Ecto neural progenitor cell (in vitro differentiated cells): ENCODE results near the gene PET100.

Experiments used
- DNase-seq: peaks from one replicate; pipeline ENCODE4 v3.0.0-alpha.2; 2018; ENCODE audit warnings: low spot score

Gene PET100

DNA sequence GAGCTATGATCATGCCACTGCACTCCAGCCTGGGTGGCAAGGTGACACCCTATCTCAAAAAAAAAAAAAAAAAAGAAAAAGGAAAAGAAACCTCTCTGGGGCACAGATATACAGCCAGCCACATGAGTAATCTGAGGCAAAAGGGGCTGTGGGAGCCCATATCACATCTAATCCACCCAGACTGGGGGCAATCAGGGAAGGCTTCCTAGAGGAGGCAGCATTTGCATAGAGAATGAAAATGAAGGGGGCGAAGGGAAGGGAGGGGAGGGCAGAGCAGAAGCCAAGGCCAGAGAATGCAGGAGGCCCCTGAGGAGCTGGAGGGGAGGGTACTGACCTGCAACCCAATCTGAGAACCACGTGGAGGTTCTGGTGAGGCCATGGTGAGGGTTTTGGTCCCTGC, 20.6 kb downstream of the PET100 start:
- DNase-seq, result no peak

DNA sequence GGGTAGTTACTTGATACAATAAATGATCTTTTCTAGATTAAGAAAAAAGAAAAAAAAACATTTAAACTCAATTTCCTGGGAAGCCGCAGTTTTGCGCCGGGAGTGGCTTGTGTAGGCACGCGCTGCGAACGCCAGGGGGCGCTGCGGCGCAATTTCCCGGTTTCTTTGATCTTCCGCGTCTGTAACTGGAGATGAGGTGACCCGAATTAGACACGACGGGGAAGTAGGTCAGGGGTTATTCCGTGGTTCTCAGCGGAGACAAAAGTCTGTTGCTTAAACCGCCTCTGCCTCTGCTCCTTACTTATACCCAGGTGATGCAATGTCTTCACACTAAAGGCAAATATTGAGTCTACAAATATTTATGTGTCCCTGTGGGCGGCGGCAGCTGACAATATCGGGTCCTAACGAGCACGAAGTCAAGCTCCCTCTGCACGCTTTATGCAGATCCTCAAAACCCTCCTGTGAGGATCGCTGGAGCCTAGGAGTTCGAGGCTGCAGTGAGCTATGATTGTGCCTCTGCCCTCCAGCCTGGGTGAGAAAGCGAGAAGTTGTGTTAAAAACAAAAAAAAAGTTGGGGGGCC, 22.6 kb downstream of the PET100 start:
- DNase-seq, result peak; percentile 93

DNA sequence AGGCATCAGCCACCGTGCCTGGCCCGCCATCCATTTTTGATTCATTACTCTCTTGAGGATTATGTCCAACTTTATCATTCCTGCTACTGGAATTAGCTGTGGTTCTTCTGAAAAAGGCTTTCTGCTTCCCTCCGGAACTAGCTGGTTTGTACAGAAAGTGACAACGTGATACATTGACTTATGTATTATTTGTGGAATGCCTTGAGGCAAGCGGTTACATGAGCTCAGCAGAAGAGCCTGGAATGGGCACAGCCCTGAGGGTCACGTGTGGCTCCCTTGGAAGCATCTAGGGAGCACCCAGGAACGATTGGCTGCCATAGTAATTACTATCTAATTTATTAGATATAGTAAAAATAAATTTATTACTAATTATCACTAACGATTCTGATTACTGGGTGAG, 24.8 kb downstream of the PET100 start:
- no peak for DNase-seq

DNA sequence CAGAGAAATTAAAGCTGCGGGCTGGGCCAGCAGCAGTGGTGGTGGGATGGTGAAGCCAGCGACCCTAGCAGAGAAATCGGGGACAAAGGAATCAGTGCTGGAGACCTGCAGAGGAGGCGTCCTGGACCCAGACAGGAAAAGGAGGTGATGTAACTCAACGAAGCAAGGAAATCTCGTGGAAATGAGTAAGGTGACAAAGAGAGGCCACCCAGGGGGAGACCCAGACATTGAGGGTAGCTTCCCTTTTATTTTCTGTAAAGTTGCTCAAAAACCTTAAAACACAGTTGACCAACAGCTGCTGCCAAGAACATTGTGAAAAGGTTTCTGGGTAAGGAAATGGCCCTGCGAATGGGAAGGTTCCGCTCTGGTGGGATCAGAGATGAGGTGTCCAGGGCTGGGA, 26.0 kb downstream of the PET100 start:
- DNase-seq, result no peak

DNA sequence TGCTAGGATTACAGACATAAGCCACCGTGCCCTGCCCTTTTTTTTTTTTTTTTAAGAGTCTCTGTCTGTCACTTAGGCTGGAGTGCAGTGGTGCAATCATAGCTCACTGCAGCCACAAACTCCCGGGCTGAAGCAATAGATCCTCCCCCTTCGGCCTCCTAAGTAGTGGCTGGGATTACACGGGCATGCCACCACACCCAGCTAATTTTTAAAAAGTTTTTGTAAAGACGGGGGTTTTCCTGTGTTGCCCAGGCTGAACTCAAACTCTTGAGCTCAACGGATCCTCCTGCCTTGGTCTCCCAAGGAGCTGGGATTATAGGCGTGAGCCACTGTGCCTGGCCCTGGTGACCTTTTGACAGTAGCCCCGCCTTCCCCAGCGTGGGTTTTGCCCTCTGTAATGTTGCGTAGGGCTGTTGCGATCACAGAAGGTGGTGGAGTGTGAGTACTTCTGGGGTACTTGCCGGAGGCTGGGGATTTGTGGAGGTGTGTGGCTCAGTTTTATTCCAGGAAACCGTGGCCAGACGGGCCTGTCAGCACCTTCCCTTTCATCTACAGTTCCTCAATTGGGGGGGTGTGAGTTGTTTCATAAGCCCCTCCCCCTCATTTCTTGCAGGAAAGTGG, 27.6 kb downstream of the PET100 start:
- no peak for DNase-seq

DNA sequence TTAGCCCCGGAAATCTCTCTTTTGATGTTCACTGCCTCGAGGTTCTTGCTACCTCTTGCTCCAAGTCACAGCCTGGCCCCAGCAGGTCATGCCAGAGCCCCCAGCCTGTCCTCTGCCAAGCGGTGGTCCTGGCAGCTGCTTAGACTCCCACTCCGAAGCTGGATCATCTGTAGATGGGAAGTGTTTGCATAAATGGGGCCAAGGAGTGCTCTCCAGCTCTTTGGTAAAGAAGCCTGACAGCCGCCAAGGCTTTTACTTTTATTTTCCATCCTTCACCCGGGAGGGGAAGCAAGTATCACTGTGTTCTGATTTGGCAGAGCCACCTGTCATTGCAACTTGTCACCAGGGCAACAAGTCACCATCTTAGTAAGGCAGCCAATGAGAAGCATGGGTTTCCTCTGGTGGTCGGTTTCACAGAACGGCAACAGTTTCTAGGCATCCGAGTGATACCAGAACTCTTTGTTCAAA, 28.7 kb downstream of the PET100 start:
- no peak for DNase-seq

DNA sequence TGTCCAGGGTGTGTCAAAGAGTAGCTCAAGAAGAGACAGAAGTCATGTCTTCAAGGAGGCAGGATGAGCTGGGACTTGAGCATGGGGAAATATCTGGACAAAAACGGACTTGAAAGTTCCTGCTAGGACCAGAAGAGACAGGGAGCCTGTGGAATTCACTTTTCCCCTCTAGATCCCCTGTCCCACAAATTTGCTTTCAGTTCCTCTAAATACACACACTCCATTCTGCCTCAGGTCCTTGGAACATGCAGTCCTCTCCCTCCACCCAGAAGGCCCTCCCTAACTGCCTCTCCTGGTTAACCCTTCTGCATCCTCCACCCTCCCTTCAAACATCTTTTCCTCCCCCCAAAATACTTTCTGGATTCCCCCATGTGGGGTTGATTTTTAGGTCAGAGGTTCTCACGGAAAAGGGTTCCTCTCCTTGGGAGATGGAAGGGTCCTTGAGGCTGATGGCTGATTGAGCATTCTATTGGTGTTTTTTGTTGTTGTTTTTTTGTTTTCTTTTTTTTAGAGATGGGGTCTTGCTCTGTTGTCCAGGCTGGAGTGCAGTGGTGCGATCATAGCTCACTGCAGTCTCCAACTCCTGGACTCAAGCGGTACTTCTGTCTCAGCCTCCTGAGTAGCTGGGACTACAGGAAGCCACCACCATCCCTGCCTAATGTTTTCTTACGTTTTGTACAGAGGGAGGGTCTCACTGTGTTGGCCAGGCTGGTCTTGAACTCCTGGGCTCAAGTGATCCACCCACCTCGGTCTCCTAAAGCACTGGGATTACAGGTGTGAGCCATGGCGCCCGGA, 32.3 kb downstream of the PET100 start:
- DNase-seq, result no peak

DNA sequence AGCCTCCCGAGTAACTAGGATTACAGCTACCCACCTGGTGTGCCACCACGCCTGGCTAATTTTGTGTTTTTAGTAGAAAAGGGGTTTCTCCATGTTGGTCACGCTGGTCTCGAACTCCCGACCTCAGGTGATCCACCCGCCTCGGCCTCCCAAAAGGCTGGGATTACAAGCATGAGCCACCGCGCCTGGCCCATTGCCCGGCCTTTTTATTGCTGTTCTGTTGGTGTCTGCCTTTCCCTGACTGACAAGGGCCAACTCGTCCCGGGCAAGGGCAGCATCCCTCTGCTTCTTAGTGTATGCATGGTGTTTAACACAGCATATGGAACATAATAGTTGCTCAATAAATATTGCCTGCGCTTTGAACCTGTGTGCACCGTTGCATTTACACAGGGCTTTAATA, 33.1 kb downstream of the PET100 start:
- DNase-seq, result no peak

DNA sequence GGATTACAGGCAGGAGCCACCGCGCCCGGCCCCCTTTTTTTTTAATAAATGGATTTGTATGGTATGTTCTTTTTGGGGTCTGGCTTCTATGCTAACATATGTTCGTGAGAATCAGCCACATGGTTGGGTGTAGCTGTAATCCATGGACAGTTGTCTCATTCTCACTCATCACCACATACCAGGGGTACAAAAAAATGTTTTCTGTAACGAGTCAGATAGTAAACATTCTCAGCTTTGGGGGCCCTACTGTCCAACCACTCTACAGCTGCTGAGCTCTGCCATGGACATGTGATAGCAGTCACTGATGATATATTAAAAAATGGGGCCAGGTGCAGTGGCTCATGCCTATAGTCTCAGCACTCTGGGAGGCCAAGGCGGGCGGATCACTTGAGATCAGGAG, 34.1 kb downstream of the PET100 start:
- DNase-seq, result no peak

DNA sequence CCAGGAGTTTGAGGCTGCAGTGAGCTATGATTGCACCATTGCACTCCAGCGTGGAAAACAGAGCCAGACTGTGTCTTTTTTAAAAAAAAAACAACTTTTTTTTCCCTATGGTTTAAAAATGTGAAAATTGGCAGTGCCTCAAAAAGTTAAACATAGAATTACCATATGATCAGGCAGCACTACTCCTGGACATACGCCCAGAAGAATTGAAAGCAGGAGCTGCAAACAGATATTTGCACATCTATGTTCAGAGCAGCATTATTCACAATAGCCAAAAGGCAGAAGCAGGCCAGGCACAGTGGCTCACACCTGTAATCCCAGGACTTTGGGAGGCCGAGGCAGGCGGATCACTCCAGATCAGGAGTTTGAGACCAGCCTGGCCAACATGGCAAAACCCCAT, 35.5 kb downstream of the PET100 start:
- DNase-seq, result no peak

DNA sequence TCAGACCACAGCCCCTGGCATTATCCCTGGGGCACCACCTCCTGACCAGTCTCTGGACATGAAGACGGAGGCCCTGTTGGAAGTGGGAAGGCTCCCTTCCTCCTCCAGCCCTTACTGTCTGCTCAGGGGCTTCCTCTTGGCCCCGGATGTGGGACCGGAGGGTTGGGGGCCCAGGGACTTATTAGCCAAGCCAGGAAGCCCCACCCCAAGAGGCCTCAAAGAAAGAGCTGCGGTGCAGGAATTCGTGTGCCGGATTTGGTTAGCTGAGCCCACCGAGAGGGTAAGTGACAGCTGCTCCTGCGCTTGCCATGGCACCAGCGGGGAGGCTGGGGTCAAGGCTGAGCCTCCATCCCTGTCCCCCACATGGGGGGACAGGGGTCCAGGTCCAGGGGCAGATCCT, 39.2 kb downstream of the PET100 start, which contains the start of gene RETN:
Gene RETN, plus strand, starts transcription at position 208 of the 400 bp plus-strand sequence. CDS start 278 bp downstream, outside the sequence.
- no peak for DNase-seq

DNA sequence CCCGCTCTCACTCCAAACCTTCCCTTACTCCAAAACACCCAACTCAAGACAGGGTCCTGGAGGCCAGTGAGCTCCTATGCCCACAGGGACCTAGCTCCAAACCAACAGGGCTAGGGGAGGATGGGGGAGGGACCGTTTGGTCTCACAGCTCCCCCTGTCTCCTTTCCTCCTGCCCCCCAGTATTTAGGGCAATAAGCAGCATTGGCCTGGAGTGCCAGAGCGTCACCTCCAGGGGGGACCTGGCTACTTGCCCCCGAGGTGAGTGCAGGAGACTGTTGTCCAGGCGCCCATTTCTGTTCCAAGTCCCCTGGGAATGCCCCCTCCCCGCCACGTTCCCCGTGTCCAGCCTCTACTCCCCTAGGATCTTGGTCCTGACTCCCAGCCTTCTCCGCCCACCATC, 40.0 kb downstream of the PET100 start:
- no peak for DNase-seq

DNA sequence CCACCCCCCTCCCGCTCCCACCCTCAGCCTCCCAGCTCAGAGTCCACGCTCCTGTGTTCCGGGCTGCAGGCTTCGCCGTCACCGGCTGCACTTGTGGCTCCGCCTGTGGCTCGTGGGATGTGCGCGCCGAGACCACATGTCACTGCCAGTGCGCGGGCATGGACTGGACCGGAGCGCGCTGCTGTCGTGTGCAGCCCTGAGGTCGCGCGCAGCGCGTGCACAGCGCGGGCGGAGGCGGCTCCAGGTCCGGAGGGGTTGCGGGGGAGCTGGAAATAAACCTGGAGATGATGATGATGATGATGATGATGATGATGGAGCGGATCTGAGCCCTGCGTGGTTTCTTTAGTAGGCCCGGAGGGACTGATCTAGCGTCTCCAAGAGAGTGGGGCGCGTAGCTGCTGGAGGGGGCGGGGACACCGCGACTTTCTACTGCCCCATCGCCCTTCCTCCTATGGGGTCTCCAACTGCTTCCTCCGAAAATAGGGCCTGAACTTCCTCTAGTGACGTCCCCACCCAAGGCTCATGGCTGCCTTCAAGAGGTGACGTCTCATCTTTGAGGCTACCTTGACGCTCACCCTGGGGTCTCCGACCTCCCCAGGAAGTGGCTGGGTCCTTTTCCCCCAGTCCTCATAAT, 40.7 kb downstream of the PET100 start:
- DNase-seq, result no peak

DNA sequence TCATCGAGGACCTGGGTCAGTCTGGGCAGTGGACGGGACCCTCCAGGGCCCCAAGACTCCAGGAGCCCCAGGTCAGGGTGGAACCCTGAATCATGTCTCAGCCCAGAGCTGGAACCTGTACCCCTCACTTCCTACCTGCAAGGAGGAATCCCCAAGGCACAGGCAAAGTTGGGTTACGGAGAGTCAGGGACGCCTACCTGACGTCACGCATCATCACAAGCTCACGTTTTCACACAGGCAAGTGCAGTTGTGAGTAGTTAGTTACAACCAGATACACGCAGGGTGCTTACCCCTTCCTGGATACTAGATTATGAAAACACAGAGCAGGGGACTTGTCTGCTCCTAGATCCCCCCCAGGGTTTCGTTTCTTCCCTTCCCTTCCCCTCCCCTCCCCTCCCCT, 41.2 kb downstream of the PET100 start:
- no peak for DNase-seq

DNA sequence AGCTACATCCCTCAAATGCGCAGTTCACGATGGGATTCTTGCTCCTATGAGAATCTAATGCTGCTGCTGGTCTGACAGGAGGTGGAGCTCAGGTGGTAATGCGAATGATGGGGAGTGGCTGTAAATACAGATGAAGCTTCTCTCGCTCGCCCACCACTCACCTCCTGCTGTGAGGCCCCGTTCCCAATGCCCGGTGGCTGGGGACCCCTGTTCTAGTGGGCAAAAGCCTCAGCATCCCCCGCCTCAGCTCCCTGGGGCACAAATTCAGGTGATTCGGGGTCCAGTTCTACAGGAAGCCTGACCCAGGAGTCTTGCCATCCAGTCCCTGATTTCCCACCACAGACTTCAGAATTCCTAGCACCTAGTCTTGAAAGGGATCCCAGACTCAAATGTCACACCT, 42.9 kb downstream of the PET100 start:
- no peak for DNase-seq

DNA sequence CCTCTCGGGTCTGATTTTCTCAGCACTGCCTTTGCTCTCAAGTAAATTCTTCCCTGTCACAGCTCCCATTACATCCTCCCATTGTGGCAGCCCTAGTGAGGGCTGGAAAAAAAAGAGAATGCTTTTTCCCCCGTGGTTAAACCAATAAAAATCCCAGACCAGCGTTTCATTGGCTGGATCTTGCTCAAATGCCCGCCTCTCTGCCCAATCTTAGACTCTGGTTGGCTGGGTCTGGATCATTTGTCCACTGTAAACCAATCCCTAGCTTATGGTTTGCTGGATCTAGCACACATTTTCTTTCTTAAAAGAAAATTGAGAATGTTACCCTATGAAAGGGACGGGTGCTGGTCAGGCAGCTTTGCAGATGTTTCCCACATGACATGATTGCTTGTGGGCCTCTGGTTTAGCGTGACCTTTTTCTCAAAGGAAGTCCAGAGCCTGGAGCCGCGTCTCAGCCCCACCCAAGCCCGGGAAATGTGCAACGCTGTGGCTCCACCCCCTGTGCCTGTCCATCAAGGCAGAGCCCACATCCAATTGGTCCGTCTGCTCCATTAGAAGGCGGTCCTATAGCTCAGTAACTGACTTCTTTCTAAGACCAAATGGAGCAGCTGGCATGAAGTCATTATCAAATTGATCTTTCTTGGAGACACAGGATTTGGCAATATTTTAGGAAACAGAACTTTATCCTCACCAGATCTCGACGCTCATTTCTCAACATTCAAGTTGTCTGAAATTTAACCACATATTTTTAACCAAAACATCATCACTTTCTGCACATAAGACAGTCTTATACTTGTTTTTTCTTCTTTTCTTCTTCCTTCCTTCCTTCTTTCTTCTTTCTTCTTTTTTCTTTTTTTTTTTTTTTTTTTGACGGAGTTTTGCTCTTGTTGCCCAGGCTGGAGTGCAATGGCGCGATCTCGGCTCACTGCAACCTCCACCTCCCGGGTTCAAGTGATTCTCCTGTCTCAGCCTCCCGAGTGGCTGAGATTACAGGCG, 44.7 kb downstream of the PET100 start:
- no peak for DNase-seq

DNA sequence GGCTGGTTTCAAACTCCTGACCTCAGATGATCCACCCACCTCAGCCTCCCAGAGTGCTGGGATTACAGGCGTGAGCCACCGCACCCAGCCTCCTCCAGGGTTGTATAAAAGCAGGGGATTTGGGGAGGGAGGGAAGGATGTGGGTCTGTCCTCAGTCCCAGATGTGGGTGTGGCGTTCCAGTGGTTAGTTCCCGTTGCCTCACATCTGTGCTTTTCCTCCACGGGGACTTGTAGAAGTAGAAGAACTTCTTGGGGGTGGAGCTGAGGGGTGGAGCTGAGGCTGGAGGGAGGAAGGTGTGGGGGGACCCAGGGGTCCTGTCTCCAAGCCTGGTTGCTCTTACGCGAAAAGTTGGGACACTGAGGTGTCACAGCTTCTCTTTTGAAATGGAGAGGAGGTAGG, 46.8 kb downstream of the PET100 start:
- DNase-seq, result no peak

DNA sequence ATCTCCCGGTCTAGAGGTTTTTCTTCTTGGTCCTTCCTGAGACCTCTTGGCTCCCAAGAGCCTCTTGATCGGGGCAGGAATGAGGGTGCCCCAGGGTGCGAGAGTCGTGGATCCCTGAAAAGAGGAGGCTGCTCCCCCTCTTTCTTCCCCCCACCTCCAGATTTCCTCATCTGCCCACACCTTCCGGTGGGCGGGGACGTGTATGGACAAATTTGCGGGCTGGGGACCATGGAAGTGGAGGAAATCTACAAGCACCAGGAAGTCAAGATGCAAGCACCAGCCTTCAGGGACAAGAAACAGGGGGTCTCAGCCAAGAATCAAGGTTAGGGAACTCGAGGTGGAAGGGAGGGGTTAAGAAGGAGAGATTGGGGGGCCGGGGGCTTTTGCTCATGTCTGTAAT, 47.3 kb downstream of the PET100 start, which contains the start of gene MCEMP1:
Gene MCEMP1, plus strand, starts transcription at position 237 of the 400 bp plus-strand sequence. Its CDS starts 31 bp downstream, at position 268.
- DNase-seq, result no peak

DNA sequence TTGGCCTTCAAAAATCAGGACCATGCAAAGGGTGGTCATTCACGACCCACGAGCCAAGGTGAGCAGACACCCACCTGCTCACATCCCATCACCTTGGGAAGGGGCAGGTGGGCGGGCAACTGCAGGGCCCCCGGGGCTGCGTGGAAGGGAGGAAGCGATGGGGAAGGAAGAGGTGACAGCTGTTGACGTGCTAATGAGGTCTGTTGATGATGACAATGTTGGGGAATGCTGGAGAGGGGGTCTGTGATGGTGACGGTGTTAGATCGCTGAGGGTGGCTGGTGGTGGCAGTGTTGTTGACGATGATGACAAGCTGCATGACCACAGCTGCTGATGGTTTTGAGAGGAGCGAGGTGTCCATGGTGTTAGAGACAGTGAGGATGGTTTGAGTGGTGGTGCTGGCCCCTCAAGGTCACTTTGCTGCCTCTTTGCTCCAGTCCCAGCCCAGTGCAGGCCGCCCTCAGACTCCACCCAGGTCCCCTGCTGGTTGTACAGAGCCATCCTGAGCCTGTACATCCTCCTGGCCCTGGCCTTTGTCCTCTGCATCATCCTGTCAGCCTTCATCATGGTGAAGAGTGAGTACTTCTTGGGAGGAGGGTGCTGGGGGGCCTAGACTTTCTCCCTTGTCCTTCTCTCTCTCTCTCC, 48.2 kb downstream of the PET100 start:
- DNase-seq, result no peak

DNA sequence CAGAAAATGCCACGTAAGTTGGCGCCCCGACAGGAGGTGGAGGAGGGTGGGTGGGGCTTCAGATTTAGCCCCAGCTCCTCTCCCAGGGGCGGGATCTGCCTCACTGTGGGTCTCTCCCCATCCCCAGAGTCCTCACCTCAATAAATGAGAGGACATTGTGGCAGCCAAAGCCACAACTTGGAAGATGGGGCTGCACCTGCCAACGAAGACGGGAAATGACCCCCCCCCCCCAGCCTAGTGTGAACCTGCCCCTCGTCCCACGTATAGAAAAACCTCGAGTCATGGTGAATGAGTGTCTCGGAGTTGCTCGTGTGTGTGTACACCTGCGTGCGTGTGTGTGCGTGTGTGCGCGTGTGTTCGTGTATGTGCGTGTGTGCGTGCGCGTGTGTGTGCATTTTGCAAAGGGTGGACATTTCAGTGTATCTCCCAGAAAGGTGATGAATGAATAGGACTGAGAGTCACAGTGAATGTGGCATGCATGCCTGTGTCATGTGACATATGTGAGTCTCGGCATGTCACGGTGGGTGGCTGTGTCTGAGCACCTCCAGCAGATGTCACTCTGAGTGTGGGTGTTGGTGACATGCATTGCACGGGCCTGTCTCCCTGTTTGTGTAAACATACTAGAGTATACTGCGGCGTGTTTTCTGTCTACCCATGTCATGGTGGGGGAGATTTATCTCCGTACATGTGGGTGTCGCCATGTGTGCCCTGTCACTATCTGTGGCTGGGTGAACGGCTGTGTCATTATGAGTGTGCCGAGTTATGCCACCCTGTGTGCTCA, 49.6 kb downstream of the PET100 start:
- DNase-seq, result no peak
